Smooth muscle cell (in vitro differentiated cells): Measurements from ENCODE around the gene FAM53C. TPM values are rescaled to one million over a fixed set of nuclear protein-coding genes. Genes with fewer than 3 reads are reported as not detected.
A peak's percentile ranks its signal among the peaks of the same experiment; 100 is the strongest.

Experiments
- DNase-seq: peaks from one replicate; lab custom pipeline; 2025; ENCODE audit not compliant: unreplicated experiment; lab: John Stamatoyannopoulos, UW
- H2AFZ ChIP-seq: fragments of 200-600 bp; sonication (generic); 2 replicates; pipeline ENCODE4 v1.6.0; 2016; ENCODE audit warnings: antibody characterized with exemption, low read depth, mild to moderate bottlenecking
- H3F3A ChIP-seq: fragments of 200-600 bp; sonication (generic); 2 replicates; pipeline ENCODE4 v1.6.0; 2017; ENCODE audit warnings: antibody characterized with exemption, low read depth
- H3K27ac ChIP-seq: fragments of 200-600 bp; sonication (generic); 2 replicates; pipeline ENCODE4 v1.5.1; 2016; ENCODE audit warnings: low read depth, mild to moderate bottlenecking
- H3K27me3 ChIP-seq: fragments of 200-600 bp; sonication (generic); 2 replicates; pipeline ENCODE4 v1.6.1; 2016; ENCODE audit warnings: low read depth, mild to moderate bottlenecking
- H3K36me3 ChIP-seq: fragments of 200-600 bp; sonication (generic); 2 replicates; pipeline ENCODE4 v1.5.1; 2016; ENCODE audit warnings: low read depth
- H3K4me1 ChIP-seq: fragments of 200-600 bp; sonication (generic); 2 replicates; pipeline ENCODE4 v1.5.1; 2016; ENCODE audit warnings: low read depth
- H3K4me2 ChIP-seq: fragments of 200-600 bp; sonication (generic); 2 replicates; pipeline ENCODE4 v1.6.0; 2016; ENCODE audit warnings: mild to moderate bottlenecking
- H3K4me3 ChIP-seq: fragments of 200-600 bp; sonication (generic); 2 replicates; pipeline ENCODE4 v1.5.1; 2016; ENCODE audit warnings: mild to moderate bottlenecking
- H3K79me2 ChIP-seq: fragments of 200-600 bp; sonication (generic); 2 replicates; pipeline ENCODE4 v1.6.0; 2016; ENCODE audit warnings: low read depth, mild to moderate bottlenecking
- H3K9ac ChIP-seq: fragments of 200-600 bp; sonication (generic); 2 replicates; pipeline ENCODE4 v1.6.0; 2016; ENCODE audit warnings: low read depth
- H3K9me3 ChIP-seq: fragments of 200-600 bp; sonication (generic); replicated peaks from 2 replicates; pipeline ENCODE4 v1.5.1; 2016; ENCODE audit warnings: low read depth
- H4K20me1 ChIP-seq: fragments of 200-600 bp; sonication (generic); 2 replicates; pipeline ENCODE4 v1.6.0; 2016; ENCODE audit warnings: low read depth
- CTCF ChIP-seq: fragments of 200-600 bp; sonication (generic); IDR thresholded peaks from 2 replicates; pipeline ENCODE4 v1.5.1; 2017; ENCODE audit warnings: borderline replicate concordance, mild to moderate bottlenecking, antibody characterized with exemption; ENCODE audit not compliant: insufficient read depth, poor library complexity, severe bottlenecking
- WGBS: methylation state at CpG from one replicate; pipeline ENCODE4 v1.1.7; 2016; ENCODE audit warnings: low lambda C conversion rate; 5-methylcytosine and 5-hydroxymethylcytosine counted together
- polyA plus RNA-seq: library from polyadenylated mRNA; unstranded; fragments of >200 nt; fragmentation: Nextera tagmentation; extraction: Ambion mirVana; gene quantifications from 2 replicates; pipeline ENCODE4 v1.2.1, GENCODE V29; 2016
- total RNA-seq: library from RNA; depleted of rRNA; stranded (reverse); fragments of >200 nt; gene quantifications from 2 replicates; pipeline ENCODE4 v1.2.3, GENCODE V29; 2014

The FAM53C gene
- 34.8 and 48.1 TPM in 2 replicates for total RNA-seq
- polyA plus RNA-seq, result 44.5 and 45.1 TPM in 2 replicates

- WGBS, result 2% methylated on average over 45 of the region's 56 CpGs
These were observed at the start of gene FAM53C for GRCh38 chr5:138337685-138338410. Gene FAM53C, plus strand, starts transcription at chr5:138338266. Its CDS starts 3,070 bp downstream, at chr5:138341336.

GRCh38 chr5:138289296-138289695 is 48.8 kb upstream of the FAM53C start:
- 97% methylated on average over 3 of the region's 3 CpGs for WGBS
- no peak for TF ChIP-seq CTCF
- H3K79me2 ChIP-seq, result no peaks in the 10 kb centered on the region

More at GRCh38 chr5:138337685-138338410, at the start of gene FAM53C:
- H4K20me1 ChIP-seq, result peaks cover 46% of the 10 kb centered on the region
- H2AFZ ChIP-seq, result peak within 1 kb of the TSS; percentile 99
- H3K4me1 ChIP-seq, result peaks cover 18% of the 10 kb centered on the region
- H3K4me3 ChIP-seq, result peak within 1 kb of the TSS; percentile 67
- no peak for TF ChIP-seq CTCF
- peaks cover 4% of the 10 kb centered on the region for H3K36me3 ChIP-seq
- H3K27me3 ChIP-seq, result no peaks in the 10 kb centered on the region
- peak within 1 kb of the TSS; percentile 100 for H3K9ac ChIP-seq
- peaks cover 45% of the 10 kb centered on the region for H3K79me2 ChIP-seq
- H3K9me3 ChIP-seq, result no peaks in the 10 kb centered on the region
- DNase-seq, result peak; percentile 96
- H3F3A ChIP-seq, result no peaks in the 10 kb centered on the region
- H3K4me2 ChIP-seq, result peak within 1 kb of the TSS; percentile 96
- peak within 1 kb of the TSS; percentile 99 for H3K27ac ChIP-seq

GRCh38 chr5:138303372-138303771 is 34.7 kb upstream of the FAM53C start:
- TF ChIP-seq CTCF, result no peak
- Histone ChIP-seq H3K4me2 (no peak overlapping the region), H3K4me3 (no peak overlapping the region), H3K4me1 (no peaks in the 10 kb centered on the region), H3F3A (no peaks in the 10 kb centered on the region), H4K20me1 (no peaks in the 10 kb centered on the region), H3K27ac (no peak overlapping the region), H3K9me3 (no peaks in the 10 kb centered on the region), H3K79me2 (no peaks in the 10 kb centered on the region), H2AFZ (no peak overlapping the region), H3K36me3 (no peaks in the 10 kb centered on the region), H3K27me3 (no peaks in the 10 kb centered on the region), H3K9ac (no peak overlapping the region)
- 72% methylated on average over 6 of the region's 6 CpGs for WGBS
- DNase-seq, result no peak

More at GRCh38 chr5:138289296-138289695, 48.8 kb upstream of the FAM53C start:
- Histone ChIP-seq H3K9ac (no peak overlapping the region), H3K36me3 (no peaks in the 10 kb centered on the region), H4K20me1 (no peaks in the 10 kb centered on the region), H3K4me3 (no peak overlapping the region), H2AFZ (no peak overlapping the region), H3K27ac (no peak overlapping the region), H3K4me2 (no peak overlapping the region), H3F3A (no peaks in the 10 kb centered on the region), H3K4me1 (no peaks in the 10 kb centered on the region), H3K9me3 (no peaks in the 10 kb centered on the region), H3K27me3 (no peaks in the 10 kb centered on the region)
- DNase-seq, result no peak

GRCh38 chr5:138305797-138306196 is 32.3 kb upstream of the FAM53C start:
- no peaks in the 10 kb centered on the region for H3K36me3 ChIP-seq
- no peaks in the 10 kb centered on the region for H3K4me1 ChIP-seq
- H3F3A ChIP-seq, result no peaks in the 10 kb centered on the region
- no peak for TF ChIP-seq CTCF
- 80% methylated on average over 1 of the region's 1 CpG for WGBS
- H3K4me3 ChIP-seq, result no peak overlapping the region
- no peak for DNase-seq
- H3K27me3 ChIP-seq, result no peaks in the 10 kb centered on the region
- no peak overlapping the region for H3K4me2 ChIP-seq
- H3K9me3 ChIP-seq, result no peaks in the 10 kb centered on the region
- H3K9ac ChIP-seq, result no peak overlapping the region
- no peak overlapping the region for H3K27ac ChIP-seq
- no peaks in the 10 kb centered on the region for H3K79me2 ChIP-seq
- no peaks in the 10 kb centered on the region for H4K20me1 ChIP-seq
- no peak overlapping the region for H2AFZ ChIP-seq
